ENCODE measurements around the gene ULK3. TPM values are rescaled to one million over a fixed set of nuclear protein-coding genes. Genes with fewer than 3 reads are reported as not detected.

ULK3 gene
- 14.2 and 18.6 TPM in 2 replicates for polyA plus RNA-seq (2011; rRNA removed)
- polyA minus RNA-seq (2011; rRNA and poly(A)+ RNA removed): 14.3 and 15.2 TPM in 2 replicates

GRCh38 chr15:74842581-74843444 lies at the start of gene ULK3:
Gene ULK3 (minus strand): TSS chr15:74843156. CDS start chr15:74843105, 51 bp downstream.
- DNase-seq (ENCODE audit: low read depth, low spot score): peak; percentile 47
- Histone ChIP-seq H3K27me3 (ENCODE audit: control insufficient read depth, insufficient read depth, low read length) (no peaks in the 10 kb centered on the region), H3K4me3 (ENCODE audit: low read depth, low read length) (peak within 1 kb of the TSS; percentile 79), H3K9me3 (ENCODE audit: control insufficient read depth, insufficient read depth, low read length) (no peaks in the 10 kb centered on the region), H3K27ac (ENCODE audit: low read depth, low read length) (peak within 1 kb of the TSS; percentile 77)
- POLR2A ChIA-PET: no interaction called here
- TF ChIP-seq CTCF (IDR thresholded peaks at IDR 0.05; ENCODE audit: low read depth, low read length): peak; percentile 48
- CTCF ChIA-PET: interaction anchor here (0.5 to 2.7 kb wide), 6 partner anchors 12 to 211 kb away, joined by 3 to 13 read pairs (median 3); no protein-coding TSS in a partner anchor

- H3K27ac ChIP-seq (ENCODE audit: low read depth, low read length): no peak overlapping the region
- CTCF ChIA-PET: interaction anchor here (5.7 kb wide), 1 partner anchor 9 kb away, joined by 61 read pairs; no protein-coding TSS in a partner anchor
- POLR2A ChIA-PET: no interaction called here
- H3K9me3 ChIP-seq (ENCODE audit: control insufficient read depth, insufficient read depth, low read length): no peaks in the 10 kb centered on the region; the same call in 1 of the 2 replicates
- no peak for DNase-seq (ENCODE audit: low read depth, low spot score)
- H3K27me3 ChIP-seq (ENCODE audit: control insufficient read depth, insufficient read depth, low read length): no peaks in the 10 kb centered on the region
- H3K4me3 ChIP-seq (ENCODE audit: low read depth, low read length): no peak overlapping the region
- TF ChIP-seq CTCF (IDR thresholded peaks at IDR 0.05; ENCODE audit: low read depth, low read length): no peak
These were observed 49.4 kb upstream of the ULK3 start for GRCh38 chr15:74892313-74892712.

GRCh38 chr15:74891469-74891868 lies 48.5 kb upstream of the ULK3 start:
- Histone ChIP-seq H3K27ac (ENCODE audit: low read depth, low read length) (no peak overlapping the region), H3K4me3 (ENCODE audit: low read depth, low read length) (no peak overlapping the region), H3K27me3 (ENCODE audit: control insufficient read depth, insufficient read depth, low read length) (no peaks in the 10 kb centered on the region), H3K9me3 (ENCODE audit: control insufficient read depth, insufficient read depth, low read length) (no peaks in the 10 kb centered on the region; the same call in 1 of the 2 replicates)
- CTCF ChIA-PET: interaction anchor here (5.7 kb wide), 1 partner anchor 10 kb away, joined by 61 read pairs; no protein-coding TSS in a partner anchor
- POLR2A ChIA-PET: no interaction called here
- no peak for TF ChIP-seq CTCF (IDR thresholded peaks at IDR 0.05; ENCODE audit: low read depth, low read length)
- no peak for DNase-seq (ENCODE audit: low read depth, low spot score)

- peak overlapping the region; percentile 96 for H3K4me3 ChIP-seq (ENCODE audit: low read depth, low read length)
- CTCF ChIA-PET: interaction anchor here (5.7 kb wide), 1 partner anchor 11 kb away, joined by 61 read pairs; no protein-coding TSS in a partner anchor
- no peaks in the 10 kb centered on the region; the same call in 1 of the 2 replicates for H3K9me3 ChIP-seq (ENCODE audit: control insufficient read depth, insufficient read depth, low read length)
- H3K27me3 ChIP-seq (ENCODE audit: control insufficient read depth, insufficient read depth, low read length): no peaks in the 10 kb centered on the region
- DNase-seq (ENCODE audit: low read depth, low spot score): no peak
- POLR2A ChIA-PET: interaction anchor here (1.3 kb wide), 1 partner anchor 10 kb away, joined by 4 read pairs; no protein-coding TSS in a partner anchor
- H3K27ac ChIP-seq (ENCODE audit: low read depth, low read length): no peak overlapping the region
- TF ChIP-seq CTCF (IDR thresholded peaks at IDR 0.05; ENCODE audit: low read depth, low read length): no peak
These were observed 47.7 kb upstream of the ULK3 start for GRCh38 chr15:74890665-74890960.

Data from AG04450 (cell line).